Posterior vena cava (tissue), 2 donors: ENCODE measurements around the gene CTSV. TPM values are rescaled to one million over a fixed set of nuclear protein-coding genes. Genes with fewer than 3 reads are reported as not detected.
"Not testable (repeated sequence)": the region's sequence is repeated elsewhere in the genome, so short reads cannot be mapped to it uniquely, and the experiment has no call there.

Source experiments
- DNase-seq: peaks from one replicate; pipeline ENCODE4 v3.0.0-alpha.2; 2020; ENCODE audit warnings: low spot score
- intact Hi-C, 2 donors: fragments of 100-400 bp; cut with DNase I; formaldehyde crosslinking; loops; one replicate each; pipeline versions ENCODE4 v1.14.1 to v1.14.2; 2022 to 2023
- long read RNA-seq, 2 donors: library from polyadenylated mRNA; unstranded; transcript quantifications; one replicate each; pipeline ENCODE4 v2.0.0, GENCODE V29; 2020 to 2021
- total RNA-seq, 2 donors: library from RNA; stranded (reverse); fragmentation: NEBNext Ultra II Directional; extraction: Animal tissue kit (Norgen Biotek cat#: 25700); gene quantifications; one replicate each; pipeline ENCODE4 v1.2.1, GENCODE V29; 2021
- donor health status: DM: yes; HTN: yes; CAD: no.
- donor health status: DM: yes; HTN: yes; CAD: no.

CTSV gene
- total RNA-seq = not detected
- long read RNA-seq, donor 1 = 0 reads
- long read RNA-seq, donor 2, partial matches to known transcripts = 0 of 1 reads
- long read RNA-seq, donor 2, other reads (novel, unspliced or antisense) = 0 of 1 reads

DNA sequence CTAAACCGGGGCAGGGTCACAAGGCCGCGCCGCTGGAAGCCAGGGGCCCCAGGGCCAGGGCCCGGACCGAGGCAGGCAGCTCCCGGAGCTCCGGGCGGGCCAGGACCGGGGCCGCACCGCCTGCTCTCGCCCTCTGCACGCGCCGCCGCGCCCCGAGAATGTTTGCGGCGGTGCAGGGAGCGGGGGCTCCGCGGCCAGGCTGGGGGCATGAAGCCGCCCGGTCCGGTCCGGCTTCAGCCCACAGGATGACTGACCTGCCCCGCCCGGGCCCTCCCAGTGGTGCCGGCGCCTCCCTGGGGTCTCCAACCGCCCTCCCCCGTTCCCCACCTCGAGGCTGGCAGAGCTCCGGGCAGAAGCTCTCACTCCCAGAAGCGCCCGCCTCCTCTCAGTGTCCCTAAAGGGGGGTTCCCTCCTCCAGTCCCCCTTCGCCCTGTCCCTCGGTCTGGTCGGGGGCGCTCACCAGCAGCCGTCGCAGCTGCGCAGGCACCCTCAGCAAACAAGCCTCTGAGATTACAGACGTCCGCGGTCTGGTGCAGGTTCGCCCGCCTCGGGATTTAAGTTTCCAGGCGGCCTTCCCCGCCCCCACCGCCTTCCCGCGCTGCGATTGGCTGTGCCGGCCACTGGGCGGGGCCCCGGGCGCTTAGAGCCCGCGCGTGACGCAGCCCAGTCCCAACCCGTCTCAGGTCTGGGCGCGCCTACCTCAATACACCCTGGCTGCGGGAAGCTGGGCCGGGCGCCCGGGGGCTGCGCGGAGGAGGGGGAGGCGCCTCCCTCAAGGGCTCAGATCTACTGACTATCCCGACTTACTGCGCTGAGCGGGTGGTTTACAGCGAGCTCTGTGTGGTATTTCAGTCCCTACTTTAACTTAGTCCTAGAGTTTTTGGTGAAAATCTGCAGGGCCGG is at the start of gene CTSV:
Gene CTSV (minus strand): TSS at position 532 of the 903 bp plus-strand sequence. CDS start 1,099 bp downstream, outside the sequence.
- DNase-seq = peak; percentile 92
- intact Hi-C loops = no loop called here

DNA sequence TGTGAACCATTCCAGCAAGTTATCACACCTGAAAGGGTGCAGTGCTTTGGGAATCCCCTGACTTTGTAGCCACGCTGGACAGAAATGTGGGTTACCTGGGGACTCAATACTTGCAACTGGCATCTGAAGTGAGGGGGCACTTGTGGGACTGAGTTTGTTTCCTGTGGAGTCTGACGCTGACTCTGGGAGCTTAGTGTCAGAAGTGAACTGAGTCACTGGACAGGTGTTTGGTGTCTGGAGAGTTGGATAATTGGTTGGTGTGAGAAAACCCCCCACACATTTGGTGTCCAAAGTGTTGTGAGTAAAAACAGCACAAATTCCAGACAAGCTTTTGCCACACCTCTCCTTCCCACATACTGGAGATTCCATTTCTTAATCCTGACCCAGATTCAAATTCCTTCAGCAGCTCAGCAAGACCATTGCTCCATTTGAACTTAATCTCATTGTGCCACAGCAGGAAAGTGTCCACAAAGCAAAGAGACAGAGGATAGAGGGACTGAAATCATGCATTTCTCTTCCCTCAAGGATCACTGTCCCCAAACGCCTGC is 48.8 kb upstream of the CTSV start:
- intact Hi-C loops = not testable (repeated sequence)

DNA sequence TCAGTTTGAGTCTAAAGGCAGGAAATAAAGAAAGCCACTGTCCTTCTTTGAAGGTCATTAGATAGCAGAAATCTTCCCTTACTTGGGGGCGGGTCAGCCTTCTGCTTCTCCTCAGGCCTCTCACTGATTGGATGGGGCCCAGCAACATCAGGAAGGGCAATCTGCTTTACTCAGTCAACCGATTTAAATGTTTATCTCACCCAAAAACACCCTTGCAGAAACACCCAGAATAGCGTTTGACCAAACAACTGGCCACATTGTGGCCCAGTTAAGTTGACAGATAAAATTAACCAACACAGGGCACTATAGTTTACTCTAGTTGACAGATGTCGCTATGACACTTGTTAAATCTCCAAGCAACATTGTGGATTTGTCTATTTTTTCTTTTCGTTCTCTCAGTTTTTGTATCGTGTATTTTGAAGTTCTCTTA is 45.6 kb upstream of the CTSV start:
- intact Hi-C loops, DNase-seq: not testable (repeated sequence)

More for the DNA sequence above, 48.8 kb upstream of the CTSV start:
- not testable (repeated sequence) for DNase-seq

DNA sequence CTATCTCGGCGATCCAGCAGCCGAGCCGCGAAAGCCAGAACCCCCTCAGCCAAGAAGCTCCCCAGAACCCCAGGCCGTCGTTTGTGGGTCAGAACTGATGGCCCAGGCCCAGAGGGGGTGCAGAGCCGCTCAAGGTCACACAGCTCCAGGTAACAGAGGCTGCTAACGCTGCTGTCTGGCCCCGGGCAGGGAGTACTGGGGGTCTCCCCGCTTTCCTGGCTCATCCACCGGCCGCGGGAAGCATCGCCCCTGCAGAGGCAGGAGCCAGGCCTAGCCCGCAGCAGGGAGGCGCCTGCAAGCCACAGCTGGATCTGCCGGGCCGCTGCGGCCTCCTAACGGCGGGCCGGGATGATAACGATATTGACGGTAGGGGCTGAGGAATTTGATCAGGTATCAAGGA is 39.4 kb upstream of the CTSV start:
- intact Hi-C loops = loop anchor here in 1 of 2 donors (5.0 kb wide), 1 partner anchor 991 kb away; no protein-coding TSS in a partner anchor
- DNase-seq = no peak

DNA sequence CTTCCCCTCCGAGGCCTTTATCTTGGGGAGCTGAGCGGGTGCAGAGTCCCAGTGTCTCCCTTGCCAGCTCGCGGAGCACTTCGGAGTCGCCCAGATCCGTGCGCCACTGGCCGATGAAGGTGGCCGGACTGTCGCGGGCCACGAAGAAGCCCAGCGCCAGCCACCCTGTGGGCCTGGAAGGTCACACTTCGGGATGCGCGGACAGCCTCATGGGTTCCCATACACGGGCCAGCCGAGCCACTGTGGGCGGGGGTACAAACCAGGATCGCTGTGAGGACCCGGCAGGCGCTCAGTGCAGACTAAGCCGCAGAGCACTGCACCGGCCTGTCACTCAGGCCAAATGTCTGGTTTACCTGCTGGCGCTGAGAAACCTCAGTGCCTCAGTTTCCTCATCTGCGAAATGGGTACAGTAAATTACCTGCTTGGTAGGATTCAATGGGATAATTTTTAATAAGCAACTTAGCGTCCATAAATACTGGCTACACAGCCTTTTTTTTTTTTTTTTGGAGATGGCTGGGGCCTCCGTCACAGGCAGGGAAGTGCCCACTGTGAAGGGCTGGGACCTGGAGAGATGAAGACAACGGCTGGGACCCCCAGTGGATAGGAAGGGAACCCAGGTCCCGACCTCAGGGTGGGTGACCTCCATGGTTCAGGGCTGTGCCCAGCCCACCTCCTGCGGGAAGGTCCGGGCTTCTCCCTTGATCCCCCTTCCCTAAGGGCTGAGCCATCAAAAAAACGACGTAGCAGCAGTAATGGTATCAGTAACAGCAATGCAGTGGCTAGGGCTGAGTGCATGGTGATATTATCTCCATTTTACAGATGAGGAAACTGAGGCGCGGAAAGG is 38.7 kb upstream of the CTSV start:
- DNase-seq = no peak
- intact Hi-C loops = loop anchor here in 1 of 2 donors (5.0 kb wide), 1 partner anchor 990 kb away; no protein-coding TSS in a partner anchor

DNA sequence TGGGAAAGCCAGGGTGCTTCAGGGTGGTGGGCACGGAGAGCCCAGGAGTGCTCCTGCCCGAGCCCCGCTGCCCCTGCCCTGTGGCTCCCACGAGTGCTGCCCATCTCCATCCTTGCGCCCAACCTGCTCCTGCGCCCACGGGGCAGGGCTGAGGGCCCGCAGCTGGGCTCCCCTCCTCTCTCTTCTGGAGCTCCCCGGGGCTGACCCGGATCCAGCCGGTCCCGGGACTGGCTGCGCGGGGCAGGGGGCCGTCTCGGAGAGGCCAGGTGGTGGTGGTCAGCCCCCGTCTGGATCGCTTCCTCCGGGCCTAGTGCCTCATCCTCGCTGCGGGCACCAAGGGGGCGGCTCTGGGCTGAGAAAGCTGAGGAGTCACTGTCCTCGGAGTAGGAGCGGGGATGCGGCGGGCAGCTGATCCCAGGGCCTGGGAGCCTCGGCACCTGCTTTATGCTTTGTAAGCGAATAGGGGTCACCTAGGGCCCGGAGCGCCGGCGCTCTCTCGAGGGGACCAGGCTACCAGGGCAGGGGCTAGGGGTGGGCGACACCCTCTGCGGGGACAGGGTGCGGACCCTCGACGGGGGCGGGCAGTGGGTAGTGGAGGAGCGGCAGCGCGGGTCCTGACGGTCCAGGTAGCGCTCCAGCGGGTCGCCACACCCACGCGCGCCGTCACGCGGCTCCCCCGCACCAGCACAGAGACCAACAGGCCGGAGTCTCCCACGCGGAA is 37.9 kb upstream of the CTSV start:
- intact Hi-C loops = loop anchor here in 1 of 2 donors (5.0 kb wide), 1 partner anchor 990 kb away; no protein-coding TSS in a partner anchor
- DNase-seq = not testable (repeated sequence)

DNA sequence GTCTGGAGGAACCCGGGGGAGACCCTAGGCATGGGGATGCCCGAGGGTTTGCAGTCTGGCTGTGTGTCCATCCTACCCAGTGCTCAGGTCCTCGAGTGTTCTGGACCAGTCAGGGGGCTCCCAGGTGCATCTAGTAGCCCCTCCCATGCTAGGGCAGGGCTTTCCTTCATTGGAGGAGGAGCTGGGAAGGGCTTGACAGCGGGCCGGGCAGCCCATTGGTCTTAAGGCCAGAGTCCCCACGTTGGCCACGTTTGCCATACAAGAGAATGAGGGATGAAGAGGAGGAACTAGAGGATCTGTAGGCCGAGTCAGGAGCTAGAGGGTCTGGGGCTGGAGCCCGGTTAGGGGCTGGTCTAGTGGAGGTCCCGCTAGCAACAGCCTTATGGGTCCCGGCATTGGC is 37.3 kb upstream of the CTSV start:
- intact Hi-C loops = loop anchor here in 1 of 2 donors (5.0 kb wide), 1 partner anchor 989 kb away; no protein-coding TSS in a partner anchor
- DNase-seq = no peak

DNA sequence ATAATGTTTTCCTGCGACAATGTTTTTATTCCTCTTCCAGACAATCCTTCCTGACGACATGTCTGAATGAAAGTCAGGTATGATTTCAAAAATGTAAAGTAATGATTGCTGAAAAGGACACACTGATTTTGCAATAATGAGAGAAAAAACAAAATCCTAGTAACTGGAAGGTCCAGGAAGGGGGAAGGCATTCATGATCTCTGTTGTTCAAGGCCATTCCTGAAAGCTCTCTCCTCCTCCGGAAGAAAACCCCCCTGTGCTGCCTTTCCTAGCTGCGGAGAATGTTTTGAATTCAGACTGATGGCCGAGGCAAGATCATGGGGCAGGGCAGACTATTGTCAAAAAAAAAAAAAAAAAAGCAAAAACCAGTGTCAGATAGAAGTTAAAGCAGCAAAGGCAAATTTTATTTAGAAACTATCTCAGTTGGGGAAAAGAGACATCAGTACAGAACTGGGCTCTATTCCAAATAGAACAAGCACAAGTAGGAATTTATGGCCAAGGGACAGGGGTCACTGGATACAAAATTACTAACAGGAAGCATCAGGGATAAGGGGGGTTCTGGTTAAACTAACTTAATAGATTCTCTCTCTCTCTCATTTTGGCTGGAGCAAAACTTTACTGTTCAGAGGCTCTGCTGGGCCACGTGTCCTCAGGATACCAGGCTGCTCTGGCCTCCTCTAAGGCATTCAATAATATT is 36.5 kb upstream of the CTSV start:
- intact Hi-C loops = loop anchor here in 1 of 2 donors (5.0 kb wide), 1 partner anchor 988 kb away; no protein-coding TSS in a partner anchor

DNA sequence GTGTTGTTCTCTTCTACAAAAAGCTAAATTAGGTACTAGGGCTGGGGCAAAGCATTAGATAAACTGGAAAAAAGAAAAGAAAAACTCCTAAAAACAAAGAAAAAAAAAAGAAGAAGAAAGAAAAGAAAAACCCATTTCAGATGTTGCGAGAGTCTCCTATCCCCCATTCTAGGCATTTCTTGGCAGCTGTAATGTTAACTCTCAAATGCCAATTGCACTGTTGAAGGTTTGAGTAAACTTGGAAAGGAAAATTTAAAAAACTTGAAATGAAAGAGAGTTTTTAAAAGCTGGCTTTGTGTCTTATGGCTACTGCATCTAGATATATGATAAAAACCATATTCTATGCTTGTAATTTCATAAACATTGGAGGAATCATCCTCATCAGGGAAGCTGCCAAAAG is 34.6 kb upstream of the CTSV start:
- intact Hi-C loops = no loop called here

More for the DNA sequence above, 36.5 kb upstream of the CTSV start:
- no peak for DNase-seq

DNA sequence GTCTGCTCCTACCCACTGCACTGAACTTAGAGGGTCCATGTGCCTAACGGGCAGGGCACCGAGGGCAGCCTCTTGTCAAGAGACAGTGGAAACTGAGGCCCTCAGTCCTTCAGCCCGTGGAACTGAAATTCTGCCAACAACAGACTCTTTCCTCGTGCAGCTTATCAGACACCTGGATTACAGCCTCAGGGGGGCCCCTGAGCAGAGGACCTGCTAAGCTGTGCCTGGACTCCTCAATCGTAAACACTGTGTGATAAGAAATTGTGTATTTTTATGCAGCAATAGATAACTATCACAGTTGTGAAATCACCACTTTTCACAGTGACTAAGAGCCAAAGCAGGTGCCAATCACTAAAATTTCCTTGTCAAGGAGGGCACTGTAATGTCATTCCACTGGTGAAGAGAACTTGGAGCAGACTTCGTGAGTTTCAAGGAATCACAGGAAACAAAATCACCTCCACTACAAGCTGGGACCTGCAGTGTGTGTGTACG is 33.4 kb upstream of the CTSV start:
- intact Hi-C loops = no loop called here
- DNase-seq = no peak

More for the DNA sequence above, 34.6 kb upstream of the CTSV start:
- DNase-seq = no peak

DNA sequence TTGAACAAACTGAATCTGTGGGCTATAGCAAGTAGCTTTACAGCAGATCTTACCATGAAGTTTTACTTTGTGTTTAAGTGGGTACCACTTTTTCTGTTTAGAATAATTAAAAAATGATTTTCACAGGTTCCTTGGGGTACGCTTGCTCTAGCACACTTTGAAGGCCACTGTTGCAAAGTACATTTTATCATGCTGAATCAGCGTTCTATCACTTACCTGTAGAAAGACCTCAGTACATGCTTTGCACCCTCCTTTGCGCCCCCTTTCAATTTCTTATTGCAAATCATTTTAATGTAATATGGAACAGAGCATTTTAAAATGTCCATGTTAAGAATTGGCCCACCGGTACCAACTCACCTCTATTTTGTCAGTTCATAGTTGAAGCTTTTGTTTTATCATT is 31.4 kb upstream of the CTSV start:
- DNase-seq = not testable (repeated sequence)

DNA sequence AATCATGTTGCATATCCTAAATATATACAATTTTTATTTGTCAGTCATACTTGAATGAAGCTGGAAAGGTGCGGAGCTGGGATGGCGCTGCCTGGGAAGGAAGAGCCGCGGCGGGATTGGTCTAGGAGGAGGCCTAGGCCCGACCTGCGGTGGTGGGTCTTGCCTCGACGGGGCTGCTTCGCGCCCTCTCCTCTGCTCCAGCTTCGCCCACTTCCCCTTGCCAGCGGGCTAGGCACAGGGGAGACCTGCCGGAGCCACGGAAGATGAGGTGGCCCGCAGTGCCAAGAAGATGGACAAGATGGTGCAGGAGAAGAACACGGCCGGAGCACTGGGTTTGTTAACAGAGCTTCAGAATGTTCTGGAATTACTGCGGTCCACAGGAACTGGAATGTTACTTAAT is 28.5 kb upstream of the CTSV start:
- intact Hi-C loops = no loop called here
- no peak for DNase-seq

More for the DNA sequence above, 31.4 kb upstream of the CTSV start:
- intact Hi-C loops = not testable (repeated sequence)

DNA sequence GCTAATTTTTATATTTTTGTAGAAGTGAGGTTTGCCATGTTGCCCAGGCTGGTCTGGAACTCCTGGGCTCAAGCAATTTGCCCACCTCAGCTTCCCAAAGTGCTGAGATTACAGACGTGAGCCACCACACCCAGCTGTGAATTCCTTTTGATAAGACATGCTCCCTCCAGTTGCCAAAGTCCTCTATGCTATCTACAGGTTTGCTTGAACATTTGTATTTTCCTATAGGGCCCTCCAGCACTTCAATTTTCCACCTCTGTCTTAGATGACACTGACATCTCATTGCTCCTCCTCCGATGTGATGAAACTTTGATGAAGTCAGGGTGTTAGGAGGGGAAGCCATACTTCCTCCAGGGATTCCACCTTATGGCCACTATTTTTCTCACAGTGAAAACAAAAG is 25.2 kb upstream of the CTSV start:
- no peak for DNase-seq

DNA sequence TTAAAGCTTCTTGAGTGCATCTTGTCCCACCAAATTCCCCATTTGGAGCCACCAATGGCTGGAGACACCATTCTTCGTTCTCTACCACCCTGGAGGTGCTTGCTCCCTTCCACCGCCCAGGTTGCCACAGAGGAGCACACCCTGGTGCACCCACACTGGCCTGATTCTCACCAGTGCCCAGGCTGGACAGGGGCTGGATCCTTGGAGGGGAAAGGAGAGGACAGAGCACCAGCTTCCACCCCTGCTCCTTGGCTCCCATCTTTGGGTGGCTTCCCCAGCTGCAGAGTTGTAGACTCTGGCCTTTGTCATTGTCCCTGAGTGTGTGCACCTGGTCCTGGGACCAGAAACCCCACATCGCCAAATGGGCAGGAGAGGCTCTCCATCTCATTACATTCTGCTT is 21.9 kb upstream of the CTSV start:
- no peak for DNase-seq
- intact Hi-C loops = no loop called here

More for the DNA sequence above, 25.2 kb upstream of the CTSV start:
- intact Hi-C loops = no loop called here

DNA sequence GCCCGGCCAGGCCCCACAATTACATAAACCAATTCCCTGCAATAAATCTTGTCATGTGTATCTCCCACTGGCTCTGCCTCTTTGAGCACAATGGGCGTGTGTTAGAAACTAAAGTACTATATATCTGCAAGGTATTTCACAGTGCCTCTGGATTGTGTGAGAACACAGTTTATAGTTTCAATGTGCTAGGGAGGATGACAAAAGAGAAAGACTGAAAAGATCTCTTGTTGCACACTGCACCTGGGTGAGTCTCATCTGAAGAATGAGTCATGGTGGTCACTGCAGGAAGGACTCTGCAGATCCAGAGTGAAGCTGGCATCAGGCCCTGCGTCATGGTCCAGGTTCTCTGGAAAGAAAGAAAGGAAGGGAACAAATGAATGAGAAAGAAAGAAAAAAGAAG is 20.7 kb upstream of the CTSV start:
- intact Hi-C loops = loop anchor here in 1 of 2 donors (5.0 kb wide), 1 partner anchor 1083 kb away; no protein-coding TSS in a partner anchor
- no peak for DNase-seq

DNA sequence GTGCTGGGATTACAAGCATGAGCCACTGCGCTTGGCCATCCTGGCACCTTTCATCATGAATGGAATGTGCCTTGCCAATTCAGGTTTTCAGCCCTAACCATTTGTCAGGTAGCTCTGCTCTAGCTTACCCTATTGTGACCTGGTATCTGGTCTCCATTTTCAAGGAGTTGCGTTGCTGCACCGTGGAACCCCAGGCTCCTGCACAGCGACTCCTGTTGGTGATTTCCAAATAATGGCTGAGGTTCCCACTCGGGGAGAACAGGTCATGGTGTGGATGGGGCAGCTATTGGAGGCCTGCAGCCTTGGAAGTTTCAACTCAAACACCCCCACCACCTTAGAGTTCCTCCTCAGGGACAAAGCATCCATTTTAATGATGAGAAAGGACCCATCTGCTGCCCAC is 18.7 kb upstream of the CTSV start:
- DNase-seq = no peak
- intact Hi-C loops = loop anchor here in 1 of 2 donors (5.0 kb wide), 1 partner anchor 1085 kb away; no protein-coding TSS in a partner anchor

DNA sequence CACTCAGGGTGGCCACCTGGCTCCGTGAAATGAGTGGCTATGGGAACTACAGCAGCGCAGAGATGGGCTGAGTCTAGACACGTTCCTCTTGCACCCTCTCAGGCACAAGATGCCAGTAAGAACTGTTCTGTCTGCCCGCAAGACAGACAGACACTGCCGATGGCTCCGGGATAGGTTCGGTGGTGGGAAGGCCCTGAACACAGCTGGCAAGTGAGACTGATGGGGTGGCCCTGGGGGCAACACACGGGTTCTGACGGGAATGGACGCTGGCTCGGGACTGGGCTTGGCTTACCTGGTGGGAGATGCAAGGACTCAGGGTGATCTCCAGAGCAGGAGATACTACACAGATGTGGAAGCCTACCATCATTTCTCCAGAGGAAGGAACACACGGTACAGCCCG is 16.9 kb upstream of the CTSV start:
- intact Hi-C loops = loop anchor here in 1 of 2 donors (5.0 kb wide), 1 partner anchor 1086 kb away; no protein-coding TSS in a partner anchor
- not testable (repeated sequence) for DNase-seq
